ENCODE data around the gene CAMK1D. TPM values are rescaled to one million over a fixed set of nuclear protein-coding genes. Genes with fewer than 3 reads are reported as not detected.

The CAMK1D gene
- polyA plus RNA-seq, 1 donor (not counting 4 experiments of a cell fraction or from before 2014, with no cell fraction given), result 0.76 TPM

- DNase-seq (ENCODE audit: low read depth, low spot score) (no peak), FAIRE-seq (no peak)
- Histone ChIP-seq H3K4me2 (ENCODE audit: control insufficient read depth, extremely low read depth, insufficient read depth, low read depth, low read length) (no peak overlapping the region), H3K27me3 (ENCODE audit: control insufficient read depth, extremely low read depth, insufficient read depth, low read length) (no peaks in the 10 kb centered on the region), H3K9ac (ENCODE audit: control insufficient read depth, extremely low read depth, insufficient read depth, low read length) (no peak overlapping the region), H4K20me1 (ENCODE audit: control insufficient read depth, extremely low read depth, insufficient read depth, low read length) (no peaks in the 10 kb centered on the region), H3K4me1 (ENCODE audit: control insufficient read depth, extremely low read depth, insufficient read depth, low read length) (no peaks in the 10 kb centered on the region), H3K36me3 (ENCODE audit: control insufficient read depth in 2 of 2, extremely low read depth in 1 of 2, insufficient read depth in 2 of 2, low read length in 2 of 2) (no peaks in the 10 kb centered on the region), H3K9me3 (ENCODE audit: control insufficient read depth, low read depth, low read length) (no peaks in the 10 kb centered on the region), H2AFZ (ENCODE audit: control insufficient read depth, low read length) (no peak overlapping the region), H3K27ac (ENCODE audit: control insufficient read depth, insufficient read depth, low read length) (no peak overlapping the region), H3K4me3 (ENCODE audit: control insufficient read depth in 2 of 3, extremely low read depth in 1 of 3, insufficient read depth in 2 of 3, low read depth in 1 of 3, low read length in 3 of 3) (no peak overlapping the region), H3K9me1 (ENCODE audit: control insufficient read depth, extremely low read depth, insufficient read depth, low read length) (no peaks in the 10 kb centered on the region), H3K79me2 (ENCODE audit: control insufficient read depth, insufficient read depth, low read length) (no peaks in the 10 kb centered on the region)
- dilution Hi-C loops (cut with MboI; ENCODE audit: extremely low pct_ligation_motif_present, low sequenced_read_pairs), result no loop called here
- TF ChIP-seq EZH2 (IDR thresholded peaks at IDR 0.05; ENCODE audit: low read length), result no peak
Observed at GRCh38 chr10:12796401-12797160, 447.2 kb downstream of the CAMK1D start.

- Histone ChIP-seq H3K9ac (ENCODE audit: control insufficient read depth, extremely low read depth, insufficient read depth, low read length) (no peak overlapping the region), H3K79me2 (ENCODE audit: control insufficient read depth, insufficient read depth, low read length) (no peaks in the 10 kb centered on the region), H3K9me3 (ENCODE audit: control insufficient read depth, low read depth, low read length) (no peaks in the 10 kb centered on the region), H3K36me3 (ENCODE audit: control insufficient read depth in 2 of 2, extremely low read depth in 1 of 2, insufficient read depth in 2 of 2, low read length in 2 of 2) (no peaks in the 10 kb centered on the region), H3K4me2 (ENCODE audit: control insufficient read depth, extremely low read depth, insufficient read depth, low read depth, low read length) (no peak overlapping the region), H3K27me3 (ENCODE audit: control insufficient read depth, extremely low read depth, insufficient read depth, low read length) (no peaks in the 10 kb centered on the region), H4K20me1 (ENCODE audit: control insufficient read depth, extremely low read depth, insufficient read depth, low read length) (no peaks in the 10 kb centered on the region), H3K27ac (ENCODE audit: control insufficient read depth, insufficient read depth, low read length) (no peak overlapping the region), H3K9me1 (ENCODE audit: control insufficient read depth, extremely low read depth, insufficient read depth, low read length) (no peaks in the 10 kb centered on the region), H3K4me1 (ENCODE audit: control insufficient read depth, extremely low read depth, insufficient read depth, low read length) (no peaks in the 10 kb centered on the region), H2AFZ (ENCODE audit: control insufficient read depth, low read length) (no peak overlapping the region), H3K4me3 (ENCODE audit: control insufficient read depth in 2 of 3, extremely low read depth in 1 of 3, insufficient read depth in 2 of 3, low read depth in 1 of 3, low read length in 3 of 3) (no peak overlapping the region)
- DNase-seq (ENCODE audit: low read depth, low spot score), result no peak
- FAIRE-seq, result no peak
- dilution Hi-C loops (cut with MboI; ENCODE audit: extremely low pct_ligation_motif_present, low sequenced_read_pairs), result no loop called here
- no peak for TF ChIP-seq EZH2 (IDR thresholded peaks at IDR 0.05; ENCODE audit: low read length)
- TF ChIP-seq CTCF (optimal IDR thresholded peaks at IDR 0.05 in 1 of 3, IDR thresholded peaks at IDR 0.05 in 1 of 3, conservative IDR thresholded peaks at IDR 0.05 in 1 of 3; ENCODE audit: extremely low read depth in 1 of 3, insufficient read depth in 2 of 3, low read length in 3 of 3), result no peak
Observed at GRCh38 chr10:12797471-12798262, 448.3 kb downstream of the CAMK1D start.

All from keratinocyte (primary cell).